ENCODE results near the gene MIF4GD.

- TF ChIP-seq POLR2A (IDR thresholded peaks at IDR 0.05; ENCODE audit: low read depth, low read length) (no peak), TAF1 (IDR thresholded peaks at IDR 0.05; ENCODE audit: low read depth, low read length) (no peak), POLR2AphosphoS5 (IDR thresholded peaks at IDR 0.05; ENCODE audit: low read depth, low read length) (no peak)
Measured at GRCh38 chr17:75241502-75241901, 29.5 kb downstream of the MIF4GD start.
